ENCODE measurements around the gene TDRD12.

DNA sequence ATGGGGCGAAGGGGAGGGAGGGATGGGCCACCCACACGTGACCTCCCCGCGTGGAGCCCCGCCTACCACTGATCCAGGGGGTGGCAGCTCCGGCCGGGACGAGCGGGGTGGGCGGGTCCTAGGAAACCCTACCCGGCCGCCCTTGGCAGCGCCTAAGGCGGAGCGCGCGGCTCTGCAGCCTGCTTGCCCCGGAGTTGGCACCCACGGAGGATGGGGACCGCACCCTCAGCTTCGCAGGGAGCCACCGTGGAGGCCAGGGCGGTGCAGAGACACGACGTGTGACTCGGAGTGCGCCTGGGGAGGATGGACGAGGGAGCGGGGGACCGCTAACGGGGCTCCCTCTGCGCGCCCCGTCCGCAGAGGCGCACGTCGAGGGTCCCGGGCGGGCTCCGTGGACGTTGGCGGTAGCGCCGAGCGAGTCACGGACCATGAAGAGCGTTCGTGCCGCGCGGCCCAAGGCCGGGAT lies 43.8 kb upstream of the TDRD12 start, which contains the start of gene RGS9BP:
- no peak for TF ChIP-seq POLR2A (IDR thresholded peaks at IDR 0.05)
- TF ChIP-seq, protein P1, sequence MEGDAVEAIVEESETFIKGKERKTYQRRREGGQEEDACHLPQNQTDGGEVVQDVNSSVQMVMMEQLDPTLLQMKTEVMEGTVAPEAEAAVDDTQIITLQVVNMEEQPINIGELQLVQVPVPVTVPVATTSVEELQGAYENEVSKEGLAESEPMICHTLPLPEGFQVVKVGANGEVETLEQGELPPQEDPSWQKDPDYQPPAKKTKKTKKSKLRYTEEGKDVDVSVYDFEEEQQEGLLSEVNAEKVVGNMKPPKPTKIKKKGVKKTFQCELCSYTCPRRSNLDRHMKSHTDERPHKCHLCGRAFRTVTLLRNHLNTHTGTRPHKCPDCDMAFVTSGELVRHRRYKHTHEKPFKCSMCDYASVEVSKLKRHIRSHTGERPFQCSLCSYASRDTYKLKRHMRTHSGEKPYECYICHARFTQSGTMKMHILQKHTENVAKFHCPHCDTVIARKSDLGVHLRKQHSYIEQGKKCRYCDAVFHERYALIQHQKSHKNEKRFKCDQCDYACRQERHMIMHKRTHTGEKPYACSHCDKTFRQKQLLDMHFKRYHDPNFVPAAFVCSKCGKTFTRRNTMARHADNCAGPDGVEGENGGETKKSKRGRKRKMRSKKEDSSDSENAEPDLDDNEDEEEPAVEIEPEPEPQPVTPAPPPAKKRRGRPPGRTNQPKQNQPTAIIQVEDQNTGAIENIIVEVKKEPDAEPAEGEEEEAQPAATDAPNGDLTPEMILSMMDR (IDR thresholded peaks at IDR 0.05), result no peak
- TF ChIP-seq POLR2AphosphoS5 (IDR thresholded peaks at IDR 0.05), result no peak
- no peak for TF ChIP-seq EP300 (IDR thresholded peaks at IDR 0.05)

All from sigmoid colon (tissue), 4 donors.